Neural cell (in vitro differentiated cells): ENCODE data around the gene ITPR2. TPM values are rescaled to one million over a fixed set of nuclear protein-coding genes. Genes with fewer than 3 reads are reported as not detected.

ENCODE experiments used
- H2AFZ ChIP-seq: fragments of 200-600, 300-800 bp; sonication (generic), shearing (Covaris generic); 2 replicates; pipeline ENCODE4 v1.6.0; 2014; ENCODE audit warnings: low read depth, mild to moderate bottlenecking, antibody characterized with exemption, low read length, moderate library complexity
- H3F3A ChIP-seq: fragments of 200-600 bp; shearing (Covaris generic); 2 replicates; pipeline ENCODE4 v1.6.1; 2016; ENCODE audit warnings: mild to moderate bottlenecking, moderate library complexity, mixed read lengths, antibody characterized with exemption, low read length; ENCODE audit not compliant: insufficient read depth, poor library complexity, severe bottlenecking
- H3K27ac ChIP-seq: fragments of 200-600, 300-800 bp; sonication (generic), shearing (Covaris generic); 2 replicates; pipeline ENCODE4 v1.5.1; 2014; ENCODE audit warnings: mild to moderate bottlenecking, low read length, moderate library complexity
- H3K27me3 ChIP-seq: fragments of 300-800, 200-600 bp; sonication (generic), shearing (Covaris generic); 2 replicates; pipeline ENCODE4 v1.6.0; 2014; ENCODE audit warnings: mild to moderate bottlenecking, low read depth, low read length, moderate library complexity; ENCODE audit not compliant: insufficient read depth
- H3K36me3 ChIP-seq: fragments of 300-800, 200-600 bp; sonication (generic), shearing (Covaris generic); 2 replicates; pipeline ENCODE4 v1.5.1; 2014; ENCODE audit warnings: mild to moderate bottlenecking, antibody characterized with exemption, low read length, moderate library complexity; ENCODE audit not compliant: insufficient read depth
- H3K4me2 ChIP-seq: fragments of 300-800, 200-600 bp; sonication (generic), shearing (Covaris generic); 2 replicates; pipeline ENCODE4 v1.6.0; 2014; ENCODE audit warnings: mild to moderate bottlenecking, low read length
- H3K4me3 ChIP-seq: fragments of 300-800, 200-600 bp; sonication (generic), shearing (Covaris generic); 2 replicates; pipeline ENCODE4 v1.5.1; 2014; ENCODE audit warnings: mild to moderate bottlenecking, low read length, moderate library complexity
- H3K79me2 ChIP-seq: fragments of 200-600 bp; shearing (Covaris generic); replicated peaks from 2 replicates; pipeline ENCODE4 v1.6.0; 2014; ENCODE audit warnings: mild to moderate bottlenecking, low read length, moderate library complexity; ENCODE audit not compliant: insufficient read depth
- H3K9ac ChIP-seq: fragments of 300-800, 200-600 bp; sonication (generic), shearing (Covaris generic); 2 replicates; pipeline ENCODE4 v1.6.1; 2016; ENCODE audit warnings: mild to moderate bottlenecking, low read length, mixed read lengths
- H3K9me2 ChIP-seq: fragments of 200-600 bp; shearing (Covaris generic); 2 replicates; pipeline ENCODE4 v1.6.1; 2016; ENCODE audit warnings: mild to moderate bottlenecking, low read length, mixed read lengths; ENCODE audit not compliant: insufficient read depth
- H3K9me3 ChIP-seq: fragments of 200-600, 300-800 bp; sonication (generic), shearing (Covaris generic); 2 replicates; pipeline ENCODE4 v1.6.1; 2016; ENCODE audit warnings: mild to moderate bottlenecking, mixed run types, low read length, moderate library complexity, mixed read lengths
- H4K20me1 ChIP-seq: fragments of 200-600 bp; shearing (Covaris generic); 2 replicates; pipeline ENCODE4 v1.6.1; 2016; ENCODE audit warnings: mild to moderate bottlenecking, mixed run types; ENCODE audit not compliant: insufficient read depth
- CTCF ChIP-seq: fragments of 450-650 bp; IDR thresholded peaks from 2 replicates; pipeline ENCODE4 v1.5.1; 2014; ENCODE audit warnings: antibody characterized with exemption, mild to moderate bottlenecking, moderate library complexity; ENCODE audit not compliant: poor library complexity, severe bottlenecking
- EP300 ChIP-seq: fragments of 450-650 bp; conservative IDR thresholded peaks from 2 replicates; pipeline ENCODE4 v1.6.1; 2014; ENCODE audit warnings: antibody characterized with exemption, mild to moderate bottlenecking, moderate library complexity; ENCODE audit not compliant: poor library complexity, severe bottlenecking
- EZH2 ChIP-seq: fragments of 200-600, 300-800 bp; shearing (Covaris generic), sonication (generic); IDR thresholded peaks from 2 replicates; pipeline ENCODE4 v1.6.1; 2014; ENCODE audit warnings: antibody characterized with exemption, low read length, borderline replicate concordance, mild to moderate bottlenecking; ENCODE audit not compliant: insufficient read depth, poor library complexity, severe bottlenecking
- MXI1 ChIP-seq: fragments of 450-650 bp; conservative IDR thresholded peaks from 2 replicates; pipeline ENCODE4 v1.6.1; 2014; ENCODE audit warnings: antibody characterized with exemption, mild to moderate bottlenecking; ENCODE audit not compliant: poor library complexity, severe bottlenecking
- POLR2AphosphoS5 ChIP-seq: IDR thresholded peaks from 2 replicates; pipeline ENCODE4 v1.6.1; 2012
- RAD21 ChIP-seq: fragments of 450-650 bp; conservative IDR thresholded peaks from 2 replicates; pipeline ENCODE4 v1.6.1; 2014; ENCODE audit warnings: antibody characterized with exemption, mild to moderate bottlenecking, moderate library complexity
- SMC3 ChIP-seq: fragments of 450-650 bp; conservative IDR thresholded peaks from 2 replicates; pipeline ENCODE4 v1.6.1; 2014; ENCODE audit warnings: antibody characterized with exemption, mild to moderate bottlenecking, moderate library complexity; ENCODE audit not compliant: poor library complexity
- TAF1 ChIP-seq: IDR thresholded peaks from 2 replicates; pipeline ENCODE4 v1.6.1; 2012; ENCODE audit warnings: low read depth
- polyA plus RNA-seq: library from polyadenylated mRNA; depleted of rRNA; stranded (reverse); fragments of >200 nt; gene quantifications from 2 replicates; pipeline ENCODE4 v1.2.3, GENCODE V29; 2014
- TF ChIP-seq, protein P1 (sequence below): IDR thresholded peaks from 2 replicates; pipeline ENCODE4 v1.6.1; 2012; ENCODE audit warnings: borderline replicate concordance

The ITPR2 gene
- polyA plus RNA-seq, 1 donor from 2014 or later: 2.0 TPM

GRCh38 chr12:26713885-26714383 is 119.1 kb downstream of the ITPR2 start:
- no peak overlapping the region for H2AFZ ChIP-seq

GRCh38 chr12:26712892-26713291 is 120.1 kb downstream of the ITPR2 start:
- no peak overlapping the region for H3K9ac ChIP-seq
- no peak overlapping the region for H3K4me3 ChIP-seq
- no peaks in the 10 kb centered on the region for H4K20me1 ChIP-seq
- no peak overlapping the region for H3K27ac ChIP-seq
- TF ChIP-seq EZH2 (no peak), MXI1 (no peak), TAF1 (no peak), EP300 (no peak), CTCF (no peak), SMC3 (no peak), RAD21 (no peak)
- TF ChIP-seq, protein P1, sequence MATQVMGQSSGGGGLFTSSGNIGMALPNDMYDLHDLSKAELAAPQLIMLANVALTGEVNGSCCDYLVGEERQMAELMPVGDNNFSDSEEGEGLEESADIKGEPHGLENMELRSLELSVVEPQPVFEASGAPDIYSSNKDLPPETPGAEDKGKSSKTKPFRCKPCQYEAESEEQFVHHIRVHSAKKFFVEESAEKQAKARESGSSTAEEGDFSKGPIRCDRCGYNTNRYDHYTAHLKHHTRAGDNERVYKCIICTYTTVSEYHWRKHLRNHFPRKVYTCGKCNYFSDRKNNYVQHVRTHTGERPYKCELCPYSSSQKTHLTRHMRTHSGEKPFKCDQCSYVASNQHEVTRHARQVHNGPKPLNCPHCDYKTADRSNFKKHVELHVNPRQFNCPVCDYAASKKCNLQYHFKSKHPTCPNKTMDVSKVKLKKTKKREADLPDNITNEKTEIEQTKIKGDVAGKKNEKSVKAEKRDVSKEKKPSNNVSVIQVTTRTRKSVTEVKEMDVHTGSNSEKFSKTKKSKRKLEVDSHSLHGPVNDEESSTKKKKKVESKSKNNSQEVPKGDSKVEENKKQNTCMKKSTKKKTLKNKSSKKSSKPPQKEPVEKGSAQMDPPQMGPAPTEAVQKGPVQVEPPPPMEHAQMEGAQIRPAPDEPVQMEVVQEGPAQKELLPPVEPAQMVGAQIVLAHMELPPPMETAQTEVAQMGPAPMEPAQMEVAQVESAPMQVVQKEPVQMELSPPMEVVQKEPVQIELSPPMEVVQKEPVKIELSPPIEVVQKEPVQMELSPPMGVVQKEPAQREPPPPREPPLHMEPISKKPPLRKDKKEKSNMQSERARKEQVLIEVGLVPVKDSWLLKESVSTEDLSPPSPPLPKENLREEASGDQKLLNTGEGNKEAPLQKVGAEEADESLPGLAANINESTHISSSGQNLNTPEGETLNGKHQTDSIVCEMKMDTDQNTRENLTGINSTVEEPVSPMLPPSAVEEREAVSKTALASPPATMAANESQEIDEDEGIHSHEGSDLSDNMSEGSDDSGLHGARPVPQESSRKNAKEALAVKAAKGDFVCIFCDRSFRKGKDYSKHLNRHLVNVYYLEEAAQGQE: no peak
- H3F3A ChIP-seq: no peaks in the 10 kb centered on the region
- no peak overlapping the region for H2AFZ ChIP-seq
- H3K36me3 ChIP-seq: no peaks in the 10 kb centered on the region
- no peaks in the 10 kb centered on the region for H3K9me3 ChIP-seq
- H3K4me2 ChIP-seq: no peak overlapping the region
- no peaks in the 10 kb centered on the region for H3K79me2 ChIP-seq
- H3K27me3 ChIP-seq: no peaks in the 10 kb centered on the region
- H3K9me2 ChIP-seq: no peaks in the 10 kb centered on the region

More at GRCh38 chr12:26713885-26714383, 119.1 kb downstream of the ITPR2 start:
- Histone ChIP-seq H4K20me1 (no peaks in the 10 kb centered on the region), H3K79me2 (no peaks in the 10 kb centered on the region), H3K4me3 (no peak overlapping the region), H3K27me3 (no peaks in the 10 kb centered on the region), H3K9me3 (no peaks in the 10 kb centered on the region), H3F3A (no peaks in the 10 kb centered on the region), H3K27ac (no peak overlapping the region), H3K4me2 (no peak overlapping the region), H3K36me3 (no peaks in the 10 kb centered on the region), H3K9ac (no peak overlapping the region), H3K9me2 (no peaks in the 10 kb centered on the region)
- TF ChIP-seq TAF1 (no peak), CTCF (no peak), POLR2AphosphoS5 (no peak), SMC3 (no peak), MXI1 (no peak)
- TF ChIP-seq, protein P1: no peak
